H9 (cell line): Measurements from ENCODE around the gene USP36. TPM values are rescaled to one million over a fixed set of nuclear protein-coding genes. Genes with fewer than 3 reads are reported as not detected.
"Not testable (repeated sequence)": the region's sequence is repeated elsewhere in the genome, so short reads cannot be mapped to it uniquely, and the experiment has no call there.

Source experiments
- DNase-seq: peaks from one replicate; pipeline ENCODE4 v3.0.0-alpha.2; 2017
- H2AFZ ChIP-seq: one replicate; pipeline ENCODE4 v1.6.1; 2013; ENCODE audit warnings: mild to moderate bottlenecking, low read length, control low read depth, moderate library complexity
- H2AK5ac ChIP-seq: 2 replicates; pipeline ENCODE4 v1.6.1; 2013; ENCODE audit warnings: low read length, control low read depth, mixed read lengths; ENCODE audit not compliant: insufficient read length
- H2BK120ac ChIP-seq: one replicate; pipeline ENCODE4 v1.6.1; 2013; ENCODE audit warnings: low read depth, mild to moderate bottlenecking, low read length, control low read depth, inconsistent platforms; ENCODE audit not compliant: poor library complexity, severe bottlenecking
- H2BK12ac ChIP-seq: 2 replicates; pipeline ENCODE4 v1.6.1; 2013; ENCODE audit warnings: low read length, control low read depth, mixed read lengths, low read depth; ENCODE audit not compliant: insufficient read length
- H2BK15ac ChIP-seq: 2 replicates; pipeline ENCODE4 v1.6.1; 2013; ENCODE audit warnings: low read depth, low read length, control low read depth
- H2BK20ac ChIP-seq: one replicate; pipeline ENCODE4 v1.6.1; 2013; ENCODE audit warnings: low read depth, mild to moderate bottlenecking, low read length, control low read depth, inconsistent platforms; ENCODE audit not compliant: poor library complexity, severe bottlenecking
- H2BK5ac ChIP-seq: 2 replicates; pipeline ENCODE4 v1.6.1; 2013; ENCODE audit warnings: low read length, control low read depth, mixed read lengths; ENCODE audit not compliant: insufficient read length
- H3K14ac ChIP-seq: 2 replicates; pipeline ENCODE4 v1.6.1; 2013; ENCODE audit warnings: low read length, control low read depth; ENCODE audit not compliant: insufficient read depth
- H3K18ac ChIP-seq: 2 replicates; pipeline ENCODE4 v1.6.1; 2013; ENCODE audit warnings: low read depth, mild to moderate bottlenecking, mixed read lengths, low read length, control low read depth; ENCODE audit not compliant: insufficient read length
- H3K23ac ChIP-seq: 2 replicates; pipeline ENCODE4 v1.6.1; 2013; ENCODE audit warnings: low read length, control low read depth, mixed read lengths, low read depth; ENCODE audit not compliant: insufficient read length
- H3K23me2 ChIP-seq: 2 replicates; pipeline ENCODE4 v1.6.1; 2013; ENCODE audit warnings: low read depth, mild to moderate bottlenecking, mixed read lengths, low read length, control low read depth; ENCODE audit not compliant: insufficient read length, poor library complexity, severe bottlenecking
- H3K27ac ChIP-seq: 2 replicates; pipeline ENCODE4 v1.5.1; 2013; ENCODE audit warnings: low read length, control low read depth, mixed read lengths, low read depth; ENCODE audit not compliant: insufficient read length
- H3K27me3 ChIP-seq: 2 replicates; pipeline ENCODE4 v1.6.1; 2013; ENCODE audit warnings: low read length, control low read depth, inconsistent platforms; ENCODE audit not compliant: insufficient read depth
- H3K4ac ChIP-seq: 2 replicates; pipeline ENCODE4 v1.6.1; 2013; ENCODE audit warnings: low read depth, mild to moderate bottlenecking, control low read depth, inconsistent platforms, low read length, moderate library complexity
- H3K4me1 ChIP-seq: 2 replicates; pipeline ENCODE4 v1.6.1; 2013; ENCODE audit warnings: low read length, control low read depth, inconsistent platforms; ENCODE audit not compliant: insufficient read depth
- H3K4me2 ChIP-seq: 2 replicates; pipeline ENCODE4 v1.6.1; 2013; ENCODE audit warnings: low read length, control low read depth, mixed read lengths; ENCODE audit not compliant: insufficient read length, insufficient read depth
- H3K56ac ChIP-seq: 2 replicates; pipeline ENCODE4 v1.6.1; 2013; ENCODE audit warnings: low read depth, mild to moderate bottlenecking, mixed read lengths, low read length, control low read depth; ENCODE audit not compliant: insufficient read length
- H3K79me1 ChIP-seq: 2 replicates; pipeline ENCODE4 v1.6.1; 2013; ENCODE audit warnings: low read depth, mild to moderate bottlenecking, moderate library complexity, low read length, control low read depth, inconsistent platforms; ENCODE audit not compliant: insufficient read depth, poor library complexity, severe bottlenecking
- H3K79me2 ChIP-seq: 2 replicates; pipeline ENCODE4 v1.6.1; 2013; ENCODE audit warnings: low read length, control low read depth, inconsistent platforms; ENCODE audit not compliant: insufficient read depth
- H3K9ac ChIP-seq: 2 replicates; pipeline ENCODE4 v1.6.1; 2013; ENCODE audit warnings: low read length, control low read depth, mixed read lengths; ENCODE audit not compliant: insufficient read length; ENCODE audit errors: extremely low read depth
- H3K9me3 ChIP-seq: one replicate; pipeline ENCODE4 v1.6.1; 2013; ENCODE audit warnings: low read depth, low read length, inconsistent platforms; ENCODE audit not compliant: control insufficient read depth
- H3T11ph ChIP-seq: one replicate; pipeline ENCODE4 v1.6.1; 2013; ENCODE audit warnings: mild to moderate bottlenecking, low read length, control low read depth, inconsistent platforms
- H4K20me1 ChIP-seq: one replicate; pipeline ENCODE4 v1.6.1; 2013; ENCODE audit not compliant: control insufficient read depth, insufficient read length, insufficient read depth
- H4K5ac ChIP-seq: 2 replicates; pipeline ENCODE4 v1.6.1; 2013; ENCODE audit warnings: low read depth, mild to moderate bottlenecking, mixed read lengths, low read length, control low read depth; ENCODE audit not compliant: insufficient read length
- H4K8ac ChIP-seq: replicated peaks from 2 replicates; pipeline ENCODE4 v1.6.1; 2013; ENCODE audit warnings: low read length, control low read depth, mixed read lengths, low read depth; ENCODE audit not compliant: insufficient read length
- H4K91ac ChIP-seq: 2 replicates; pipeline ENCODE4 v1.6.1; 2013; ENCODE audit warnings: low read depth, mild to moderate bottlenecking, moderate library complexity, mixed read lengths, low read length, control low read depth; ENCODE audit not compliant: insufficient read length
- H3K27ac Mint-ChIP-seq, 3 experiments: 2 replicates in 2 of 3; 3 replicates in 1 of 3; pipeline ENCODE4 v1.8.0; 2020 to 2021; ENCODE audit warnings: mixed read lengths in 3 of 3, mild to moderate bottlenecking in 1 of 3, moderate library complexity in 1 of 3
- H3K27me3 Mint-ChIP-seq: 2 replicates; pipeline ENCODE4 v1.8.0; 2021; ENCODE audit warnings: low read depth, mild to moderate bottlenecking, moderate library complexity, mixed read lengths
- H3K36me3 Mint-ChIP-seq, 3 experiments: 2 replicates in 2 of 3; 3 replicates in 1 of 3; pipeline ENCODE4 v1.8.0; 2020 to 2021; ENCODE audit warnings: low read depth in 3 of 3, mixed read lengths in 3 of 3; ENCODE audit not compliant: insufficient read depth in 1 of 3
- H3K4me1 Mint-ChIP-seq, 2 experiments: 2 replicates each; pipeline ENCODE4 v1.8.0; 2020; ENCODE audit warnings: mixed read lengths in 2 of 2
- H3K4me3 Mint-ChIP-seq, 2 experiments: 2 replicates in 1 of 2; 3 replicates in 1 of 2; pipeline ENCODE4 v1.8.0; 2020 to 2021; ENCODE audit warnings: mild to moderate bottlenecking in 2 of 2, mixed read lengths in 2 of 2, moderate library complexity in 1 of 2
- H3K9me3 Mint-ChIP-seq, 2 experiments: 2 replicates in 1 of 2; 3 replicates in 1 of 2; pipeline ENCODE4 v1.8.0; 2020; ENCODE audit warnings: mild to moderate bottlenecking in 2 of 2, mixed read lengths in 2 of 2, moderate library complexity in 1 of 2
- CTCF ChIP-seq: fragments of 200-600 bp; sonication (generic); conservative IDR thresholded peaks from 3 replicates; pipeline ENCODE4 v1.8.0; 2021; ENCODE audit warnings: antibody characterized with exemption, mild to moderate bottlenecking
- WGBS: extraction: QIAGEN DNeasy Blood & Tissue Kit; methylation state at CpG from one replicate; pipeline ENCODE4 v1.1.7; 2013; ENCODE audit warnings: missing lambda C conversion rate, low lambda C conversion rate, mixed read lengths; ENCODE audit not compliant: insufficient read length; ENCODE audit errors: extremely low coverage; 5-methylcytosine and 5-hydroxymethylcytosine counted together
- total RNA-seq: library from RNA; stranded (reverse); gene quantifications from 2 replicates; pipeline ENCODE4 v1.2.1, GENCODE V29; 2021

USP36 gene
- total RNA-seq, 1 experiment from 2014 or later: 106 TPM

- Histone ChIP-seq H3K4me1 (peaks cover 2% of the 10 kb centered on the region; the same call in 1 of the 2 replicates), H2BK120ac (no peak overlapping the region), H3T11ph (no peak overlapping the region), H4K8ac (no peak overlapping the region), H3K27ac (no peak overlapping the region), H2BK5ac (no peak overlapping the region), H3K14ac (no peak overlapping the region), H3K18ac (no peak overlapping the region), H3K9me3 (no peaks in the 10 kb centered on the region), H3K4ac (no peak overlapping the region), H3K9ac (no peak overlapping the region), H3K79me1 (no peaks in the 10 kb centered on the region), H4K20me1 (no peaks in the 10 kb centered on the region), H4K91ac (no peak overlapping the region), H3K4me2 (no peak overlapping the region), H3K23ac (no peak overlapping the region), H2AFZ (no peak overlapping the region), H3K56ac (no peak overlapping the region), H4K5ac (no peak overlapping the region), H3K27me3 (no peaks in the 10 kb centered on the region), H3K79me2 (no peaks in the 10 kb centered on the region), H3K23me2 (peaks cover 2% of the 10 kb centered on the region), H2BK20ac (no peak overlapping the region), H2BK12ac (no peak overlapping the region), H2BK15ac (no peak overlapping the region), H2AK5ac (no peak overlapping the region)
- Mint-ChIP-seq H3K27me3 (no peaks in the 10 kb centered on the region; the same call in 1 of the 2 replicates), H3K36me3 (peaks cover 0 to 12% (median 3%) of the 10 kb centered on the region in 3 experiments; a peak in 4 of 7 replicates), H3K27ac (no peak overlapping the region), H3K4me3 (no peak overlapping the region), H3K4me1 (peaks cover 19 to 26% of the 10 kb centered on the region in 2 experiments), H3K9me3 (no peaks in the 10 kb centered on the region)
- no CpG with 5 or more reads among the region's 15 CpGs for WGBS
- DNase-seq: no peak
- TF ChIP-seq CTCF: no peak
These were observed 37.6 kb upstream of the USP36 start for GRCh38 chr17:78878261-78878660.

DNA sequence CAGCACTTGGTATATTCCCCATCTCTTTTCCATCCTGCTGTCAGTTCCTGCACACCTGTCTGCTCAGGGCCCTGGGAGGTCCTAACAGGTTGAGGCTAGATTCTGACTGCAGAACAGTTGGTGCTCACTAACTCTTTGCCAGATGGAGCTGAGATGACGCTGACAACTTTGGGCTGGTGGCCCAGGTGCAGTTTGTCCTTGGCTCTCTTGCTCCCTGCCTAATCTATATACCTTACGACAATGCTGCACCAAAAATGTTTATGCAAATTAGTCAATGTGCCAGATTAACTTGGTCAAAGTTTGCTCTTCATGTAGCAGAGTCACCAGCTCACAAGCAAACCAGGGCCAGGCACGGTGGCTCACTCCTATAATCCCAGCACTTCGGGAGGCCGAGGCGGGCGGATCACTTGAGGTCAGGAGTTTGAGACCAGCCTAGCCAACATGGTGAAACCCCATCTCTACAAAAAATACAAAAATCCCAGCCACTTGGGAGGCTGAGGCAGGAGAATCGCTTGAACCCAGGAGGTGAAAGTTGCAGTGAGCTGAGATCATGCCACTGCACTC is 36.4 kb upstream of the USP36 start:
- Mint-ChIP-seq H3K4me1 (peaks cover 16 to 22% of the 10 kb centered on the region in 2 experiments; a peak in 3 of 4 replicates), H3K36me3 (peaks cover 0 to 13% (median 10%) of the 10 kb centered on the region in 3 experiments; a peak in 5 of 7 replicates), H3K27ac (peak overlapping the region in 1 of 3 experiments; percentile 63; a peak in 1 of 7 replicates)
- not testable (repeated sequence) for H2BK120ac ChIP-seq, H3K27ac ChIP-seq, H3K79me2 ChIP-seq, H2AFZ ChIP-seq, H3K9me3 ChIP-seq, H3K4me3 Mint-ChIP-seq, H2BK20ac ChIP-seq, H3K4me1 ChIP-seq, H3T11ph ChIP-seq, H3K9me3 Mint-ChIP-seq, H2BK15ac ChIP-seq, H4K20me1 ChIP-seq, DNase-seq, H4K5ac ChIP-seq, H3K27me3 ChIP-seq, H3K56ac ChIP-seq, H3K9ac ChIP-seq, H3K23me2 ChIP-seq, H4K8ac ChIP-seq, H3K4ac ChIP-seq, H3K4me2 ChIP-seq, H3K18ac ChIP-seq, H4K91ac ChIP-seq, H3K23ac ChIP-seq, H2BK12ac ChIP-seq, H2AK5ac ChIP-seq, H3K14ac ChIP-seq, H3K27me3 Mint-ChIP-seq, H3K79me1 ChIP-seq, H2BK5ac ChIP-seq
- no CpG with 5 or more reads among the region's 8 CpGs for WGBS
